IMR-90 (cell line): ENCODE results near the gene PCDHB15. TPM values are rescaled to one million over a fixed set of nuclear protein-coding genes. Genes with fewer than 3 reads are reported as not detected.
A peak's percentile ranks its signal among the peaks of the same experiment; 100 is the strongest.

Experiments used
- ATAC-seq: fragments of 200-7000 bp; cut with Tn5 transposase; 2 replicates; pipeline ENCODE4 v1.9.1; 2020; ENCODE audit warnings: low read depth, mild to moderate bottlenecking, moderate library complexity
- BruUV-seq: library from RNA; stranded (reverse); fragments of 400-500 nt; replicated peaks from 2 replicates; lab custom pipeline; 2021; lab: Mats Ljungman, UMichigan
- CTCF ChIA-PET: fragments of 300-600 bp; formaldehyde crosslinking; extraction: SDS; loops from one replicate; lab custom pipeline; 2021; ENCODE audit warnings: antibody characterized with exemption; lab: Yijun Ruan, JAX
- POLR2A ChIA-PET: fragments of 300-600 bp; sonication (Branson Sonifier 250); formaldehyde crosslinking; loops from one replicate; lab custom pipeline; 2022; ENCODE audit warnings: antibody characterized with exemption; ENCODE audit not compliant: unreplicated experiment; lab: Charles Lee
- DNase-seq: peaks from one replicate; pipeline ENCODE4 v3.0.0; 2013
- H2AFZ ChIP-seq: replicated peaks from 2 replicates; pipeline ENCODE3; 2013; ENCODE audit warnings: low read length, mild to moderate bottlenecking; ENCODE audit not compliant: poor library complexity
- H2AK5ac ChIP-seq: 2 replicates; pipeline ENCODE4 v1.6.1; 2013; ENCODE audit warnings: low read depth, low read length, inconsistent platforms
- H2AK9ac ChIP-seq: replicated peaks from 2 replicates; pipeline ENCODE3; 2013; ENCODE audit warnings: mild to moderate bottlenecking, low read depth, low read length, moderate library complexity; ENCODE audit not compliant: poor library complexity
- H2BK120ac ChIP-seq: 2 replicates; pipeline ENCODE4 v1.6.1; 2013; ENCODE audit warnings: low read depth, low read length, inconsistent platforms
- H2BK15ac ChIP-seq: 3 replicates; pipeline ENCODE4 v1.6.1; 2013; ENCODE audit warnings: low read depth, low read length, inconsistent platforms
- H2BK20ac ChIP-seq: 2 replicates; pipeline ENCODE4 v1.6.1; 2013; ENCODE audit warnings: low read depth, mild to moderate bottlenecking, inconsistent platforms, low read length, moderate library complexity
- H2BK5ac ChIP-seq: 2 replicates; pipeline ENCODE4 v1.6.1; 2013; ENCODE audit warnings: mild to moderate bottlenecking, low read depth, low read length, inconsistent platforms; ENCODE audit not compliant: poor library complexity, severe bottlenecking
- H3K14ac ChIP-seq: replicated peaks from 2 replicates; pipeline ENCODE4 v1.6.1; 2013; ENCODE audit warnings: low read depth, low read length, inconsistent platforms
- H3K18ac ChIP-seq: 2 replicates; pipeline ENCODE4 v1.6.1; 2013; ENCODE audit warnings: low read depth, low read length, control low read depth
- H3K23ac ChIP-seq: 2 replicates; pipeline ENCODE4 v1.6.1; 2013; ENCODE audit warnings: low read depth, low read length, inconsistent platforms
- H3K27ac ChIP-seq: 2 replicates; pipeline ENCODE4 v1.5.1; 2013; ENCODE audit warnings: mild to moderate bottlenecking, control low read depth, low read length; ENCODE audit not compliant: insufficient read depth
- H3K27me3 ChIP-seq: 2 replicates; pipeline ENCODE4 v1.6.1; 2013; ENCODE audit warnings: low read length; ENCODE audit not compliant: control insufficient read depth, insufficient read depth
- H3K36me3 ChIP-seq: 2 replicates; pipeline ENCODE4 v1.6.1; 2013; ENCODE audit warnings: low read length, mixed read lengths; ENCODE audit not compliant: control insufficient read depth, insufficient read depth
- H3K4ac ChIP-seq: 2 replicates; pipeline ENCODE4 v1.6.1; 2013; ENCODE audit warnings: low read depth, low read length, inconsistent platforms
- H3K4me1 ChIP-seq: 2 replicates; pipeline ENCODE4 v1.6.1; 2013; ENCODE audit warnings: low read length, mixed read lengths; ENCODE audit not compliant: control insufficient read depth, insufficient read depth
- H3K4me2 ChIP-seq: 2 replicates; pipeline ENCODE4 v1.6.1; 2013; ENCODE audit warnings: low read depth, mild to moderate bottlenecking, control low read depth, low read length, moderate library complexity
- H3K4me3 ChIP-seq: 2 replicates; pipeline ENCODE4 v1.5.1; 2013; ENCODE audit warnings: low read depth, mild to moderate bottlenecking, control low read depth, low read length, moderate library complexity; ENCODE audit not compliant: insufficient read depth
- H3K56ac ChIP-seq: 2 replicates; pipeline ENCODE4 v1.6.1; 2013; ENCODE audit warnings: low read length, inconsistent platforms; ENCODE audit not compliant: insufficient read depth; ENCODE audit errors: extremely low read depth
- H3K79me1 ChIP-seq, 2 experiments: 2 replicates each; pipeline ENCODE4 v1.6.1; 2013; ENCODE audit warnings: low read length in 2 of 2, inconsistent platforms in 1 of 2, low read depth in 1 of 2
- H3K9ac ChIP-seq: 2 replicates; pipeline ENCODE4 v1.6.1; 2013; ENCODE audit warnings: low read depth, low read length, control low read depth
- H3K9me1 ChIP-seq: 2 replicates; pipeline ENCODE4 v1.6.1; 2013; ENCODE audit warnings: low read length, inconsistent platforms; ENCODE audit not compliant: insufficient read depth
- H3K9me3 ChIP-seq: 2 replicates; pipeline ENCODE4 v1.6.1; 2013; ENCODE audit warnings: low read length; ENCODE audit not compliant: control insufficient read depth, insufficient read depth
- H4K20me1 ChIP-seq: 2 replicates; pipeline ENCODE4 v1.6.1; 2013; ENCODE audit warnings: low read length, inconsistent platforms; ENCODE audit not compliant: insufficient read depth
- H4K5ac ChIP-seq: 2 replicates; pipeline ENCODE4 v1.6.1; 2013; ENCODE audit warnings: mild to moderate bottlenecking, low read depth, low read length, control low read depth
- H4K8ac ChIP-seq, 2 experiments: 2 replicates each; pipeline ENCODE4 v1.6.1; 2013; ENCODE audit warnings: low read depth in 2 of 2, low read length in 2 of 2, control low read depth in 1 of 2, inconsistent platforms in 1 of 2
- H4K91ac ChIP-seq: 2 replicates; pipeline ENCODE4 v1.6.1; 2013; ENCODE audit warnings: low read depth, low read length, inconsistent platforms; ENCODE audit not compliant: insufficient read depth
- MAZ ChIP-seq: IDR thresholded peaks from 2 replicates; pipeline ENCODE4 v1.6.1; 2012; ENCODE audit warnings: low read depth, mild to moderate bottlenecking, low read length, improper control_type of control experiment, moderate library complexity, borderline replicate concordance
- NFE2L2 ChIP-seq: fragments of 150-350 bp; IDR thresholded peaks from 2 replicates; pipeline ENCODE4 v1.6.1; 2016; ENCODE audit warnings: low read depth, mild to moderate bottlenecking, low read length
- WGBS, 2 experiments: methylation state at CpG; one replicate each; pipeline versions ENCODE4 v1.1.5 to v1.1.7; 2013; ENCODE audit warnings: missing lambda C conversion rate in 2 of 2; ENCODE audit not compliant: insufficient read length in 1 of 2; ENCODE audit errors: extremely low coverage in 2 of 2; 5-methylcytosine and 5-hydroxymethylcytosine counted together
- dilution Hi-C: fragments of 300-500 bp; cut with HindIII; formaldehyde crosslinking; loops from one replicate; pipeline ENCODE4 v1.14.3; 2018; ENCODE audit warnings: low sequenced_read_pairs; ENCODE audit not compliant: unreplicated experiment
- in situ Hi-C: fragments of 300-500 bp; cut with MboI; formaldehyde crosslinking; loops from 3 replicates; pipeline ENCODE4 v1.14.3; 2019; ENCODE audit warnings: low sequenced_read_pairs, inconsistent platforms, mixed read lengths
- intact Hi-C: fragments of 100-400 bp; cut with micrococcal nuclease; formaldehyde crosslinking; loops from 2 replicates; pipeline ENCODE4 v1.10.0; 2022
- polyA plus RNA-seq, 3 experiments: library from polyadenylated mRNA; depleted of rRNA; stranded (reverse); fragments of >200 nt; gene quantifications; 2 replicates each; pipeline ENCODE4 v1.2.3, GENCODE V29; 2012; ENCODE audit warnings: low replicate concordance in 1 of 3
- total RNA-seq: library from RNA; depleted of rRNA; stranded (reverse); fragments of >200 nt; gene quantifications from 2 replicates; pipeline ENCODE4 v1.2.3, GENCODE V29; 2012

PCDHB15 gene
- total and polyA plus RNA-seq, 2 of the 4 experiments (the other 2 are of a cell fraction) = 0.17 to 0.18 TPM

GRCh38 chr5:141269195-141269594 lies 24.0 kb downstream of the PCDHB15 start:
- no peak overlapping the region for H2BK20ac ChIP-seq
- H3K56ac ChIP-seq = no peak overlapping the region
- in situ Hi-C loops (no loop called here), dilution Hi-C loops (no loop called here), intact Hi-C loops (no loop called here)
- H3K27me3 ChIP-seq = no peaks in the 10 kb centered on the region
- H3K4me1 ChIP-seq = no peaks in the 10 kb centered on the region
- no peak overlapping the region for H2AK9ac ChIP-seq
- no peak overlapping the region for H3K4ac ChIP-seq
- ChIA-PET POLR2A (no interaction called here), CTCF (no interaction called here)
- BruUV-seq = no TSS peak
- no peak overlapping the region for H4K91ac ChIP-seq
- peak; percentile 85 for TF ChIP-seq NFE2L2
- no peak for TF ChIP-seq MAZ
- ATAC-seq (no peak), DNase-seq (no peak)
- H3K36me3 ChIP-seq = no peaks in the 10 kb centered on the region
- no peak overlapping the region for H3K4me3 ChIP-seq
- H2BK120ac ChIP-seq = no peak overlapping the region
- H3K4me2 ChIP-seq = no peak overlapping the region
- no peak overlapping the region for H3K14ac ChIP-seq
- H2BK5ac ChIP-seq = no peak overlapping the region
- no peak overlapping the region for H3K9ac ChIP-seq
- H4K20me1 ChIP-seq = no peaks in the 10 kb centered on the region
- H3K23ac ChIP-seq = no peak overlapping the region
- no peak overlapping the region for H4K5ac ChIP-seq
- H3K9me3 ChIP-seq = peaks cover 47% of the 10 kb centered on the region
- H4K8ac ChIP-seq = no peak overlapping the region
- no peaks in the 10 kb centered on the region for H3K79me1 ChIP-seq
- H2AK5ac ChIP-seq = no peak overlapping the region
- no peak overlapping the region for H3K27ac ChIP-seq
- no peak overlapping the region for H2AFZ ChIP-seq
- H2BK15ac ChIP-seq = no peak overlapping the region
- H3K9me1 ChIP-seq = no peaks in the 10 kb centered on the region
- no peak overlapping the region for H3K18ac ChIP-seq
- no CpG with 5 or more reads among the region's 4 CpGs for WGBS, 2 experiments
